ENCODE results near the gene ZNF559. TPM values are rescaled to one million over a fixed set of nuclear protein-coding genes. Genes with fewer than 3 reads are reported as not detected.

The ZNF559 gene
- total RNA-seq, 1 experiment from 2014 or later: 15.1 TPM

DNA sequence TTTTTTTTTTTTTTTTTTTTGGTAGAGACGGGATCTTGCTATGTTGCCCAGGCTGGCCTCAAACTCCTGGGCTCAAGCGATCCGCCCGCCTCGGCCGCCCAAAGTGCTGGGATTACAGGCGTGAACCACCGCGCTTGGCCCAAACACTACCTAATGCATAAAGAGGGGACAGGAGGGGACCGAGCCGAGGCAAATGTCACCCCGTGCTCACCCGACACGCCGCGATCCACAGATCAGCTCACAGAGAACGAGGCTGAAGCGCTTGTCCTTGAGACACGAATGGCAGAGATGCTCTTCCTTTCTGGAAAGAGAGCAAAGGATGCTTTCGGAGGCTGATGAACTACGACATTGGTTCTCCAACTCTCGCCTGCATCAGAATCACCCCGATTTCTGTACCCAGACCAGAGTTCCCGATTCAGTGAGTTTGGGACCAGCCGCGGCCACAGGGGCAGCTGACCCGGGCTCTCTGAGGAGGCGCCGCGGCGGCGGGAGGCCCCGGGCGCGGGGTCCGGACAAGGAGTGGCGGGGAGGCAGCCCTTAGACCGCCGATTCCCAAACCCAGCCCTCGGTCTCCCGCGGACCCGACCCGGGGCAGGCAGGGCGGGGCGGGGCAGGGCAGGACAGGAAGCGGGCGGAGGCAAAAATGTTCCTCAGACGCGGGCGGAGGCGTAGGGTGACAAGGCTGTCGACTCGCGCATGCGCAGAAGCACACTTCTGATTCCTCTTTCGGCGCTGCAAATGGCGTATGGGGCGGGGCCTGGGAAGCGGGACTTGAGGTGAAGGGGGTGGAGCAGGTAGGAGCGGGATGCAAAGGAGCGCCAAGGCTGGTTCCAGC is 14.6 kb upstream of the ZNF559 start, which contains the start of gene ZNF699:
TSS of gene ZNF699 (minus strand) at position 700 of the 835 bp plus-strand sequence. CDS start 4,719 bp downstream, outside the sequence.
- POLR2A ChIA-PET: no interaction called here

DNA sequence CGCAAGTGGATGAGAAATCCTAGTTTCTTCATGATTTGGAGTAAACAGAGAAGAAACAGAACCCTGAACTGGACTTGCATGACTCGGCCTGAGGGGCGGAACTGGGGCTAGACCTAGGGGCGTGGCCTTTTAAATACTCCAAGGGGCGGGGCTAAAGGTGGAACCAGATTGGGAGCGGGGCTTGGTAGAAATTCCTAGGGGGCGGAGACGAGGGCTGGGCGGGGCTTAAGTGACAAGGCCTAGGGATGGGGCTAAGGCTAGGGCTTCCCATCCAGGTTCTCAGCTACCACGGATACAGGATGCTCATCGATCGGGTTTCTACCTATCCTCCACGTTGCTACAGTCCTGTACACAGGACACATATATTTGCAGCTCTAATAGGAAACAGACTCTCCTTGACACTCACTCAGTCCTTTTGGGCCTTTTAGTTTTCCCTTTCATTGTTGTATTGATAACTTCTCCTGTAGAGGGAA is 14.0 kb upstream of the ZNF559 start:
- POLR2A ChIA-PET: no interaction called here
- Mint-ChIP-seq H3K4me3 (peak overlapping the region; percentile 91), H3K9me3 (peaks cover 38% of the 10 kb centered on the region), H3K36me3 (peaks cover 19% of the 10 kb centered on the region), H3K27me3 (ENCODE audit: low read depth) (peaks cover 10% of the 10 kb centered on the region; the same call in 1 of the 2 replicates), H3K27ac (peak overlapping the region; percentile 98), H3K4me1 (no peaks in the 10 kb centered on the region)
- CTCF ChIA-PET: interaction anchor here (0.5 to 1.5 kb wide), 2 partner anchors 125 to 200 kb away, joined by 3 to 4 read pairs; partner anchors contain the start of gene ZNF266
- ATAC-seq (peak; percentile 94), DNase-seq (ENCODE audit: low spot score) (peak; percentile 91)
- no peak for TF ChIP-seq FOXJ3 (CRISPR knock-in tag; IDR thresholded peaks at IDR 0.05; ENCODE audit: borderline replicate concordance)
- TF ChIP-seq SMAD4 (CRISPR knock-in tag; IDR thresholded peaks at IDR 0.05): no peak
- TF ChIP-seq, protein P1, sequence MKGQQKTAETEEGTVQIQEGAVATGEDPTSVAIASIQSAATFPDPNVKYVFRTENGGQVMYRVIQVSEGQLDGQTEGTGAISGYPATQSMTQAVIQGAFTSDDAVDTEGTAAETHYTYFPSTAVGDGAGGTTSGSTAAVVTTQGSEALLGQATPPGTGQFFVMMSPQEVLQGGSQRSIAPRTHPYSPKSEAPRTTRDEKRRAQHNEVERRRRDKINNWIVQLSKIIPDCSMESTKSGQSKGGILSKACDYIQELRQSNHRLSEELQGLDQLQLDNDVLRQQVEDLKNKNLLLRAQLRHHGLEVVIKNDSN (CRISPR knock-in tag; IDR thresholded peaks at IDR 0.05): no peak
- TF ChIP-seq KAT7 (CRISPR knock-in tag; IDR thresholded peaks at IDR 0.05; ENCODE audit: borderline replicate concordance): no peak
- no peak for TF ChIP-seq NFATC4 (CRISPR knock-in tag; IDR thresholded peaks at IDR 0.05)
- TF ChIP-seq, protein P2, sequence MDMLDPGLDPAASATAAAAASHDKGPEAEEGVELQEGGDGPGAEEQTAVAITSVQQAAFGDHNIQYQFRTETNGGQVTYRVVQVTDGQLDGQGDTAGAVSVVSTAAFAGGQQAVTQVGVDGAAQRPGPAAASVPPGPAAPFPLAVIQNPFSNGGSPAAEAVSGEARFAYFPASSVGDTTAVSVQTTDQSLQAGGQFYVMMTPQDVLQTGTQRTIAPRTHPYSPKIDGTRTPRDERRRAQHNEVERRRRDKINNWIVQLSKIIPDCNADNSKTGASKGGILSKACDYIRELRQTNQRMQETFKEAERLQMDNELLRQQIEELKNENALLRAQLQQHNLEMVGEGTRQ (CRISPR knock-in tag; IDR thresholded peaks at IDR 0.05): no peak
- TF ChIP-seq, protein P3, sequence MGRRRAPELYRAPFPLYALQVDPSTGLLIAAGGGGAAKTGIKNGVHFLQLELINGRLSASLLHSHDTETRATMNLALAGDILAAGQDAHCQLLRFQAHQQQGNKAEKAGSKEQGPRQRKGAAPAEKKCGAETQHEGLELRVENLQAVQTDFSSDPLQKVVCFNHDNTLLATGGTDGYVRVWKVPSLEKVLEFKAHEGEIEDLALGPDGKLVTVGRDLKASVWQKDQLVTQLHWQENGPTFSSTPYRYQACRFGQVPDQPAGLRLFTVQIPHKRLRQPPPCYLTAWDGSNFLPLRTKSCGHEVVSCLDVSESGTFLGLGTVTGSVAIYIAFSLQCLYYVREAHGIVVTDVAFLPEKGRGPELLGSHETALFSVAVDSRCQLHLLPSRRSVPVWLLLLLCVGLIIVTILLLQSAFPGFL (CRISPR knock-in tag; IDR thresholded peaks at IDR 0.05; ENCODE audit: borderline replicate concordance): no peak
- TF ChIP-seq CREB1 (CRISPR knock-in tag; IDR thresholded peaks at IDR 0.05): no peak
- no peak for TF ChIP-seq OVOL2 (CRISPR knock-in tag; IDR thresholded peaks at IDR 0.05; ENCODE audit: borderline replicate concordance)
- no peak for TF ChIP-seq ATF1 (CRISPR knock-in tag; IDR thresholded peaks at IDR 0.05)
- no peak for TF ChIP-seq JAZF1 (CRISPR knock-in tag; IDR thresholded peaks at IDR 0.05)
- TF ChIP-seq, protein P4, sequence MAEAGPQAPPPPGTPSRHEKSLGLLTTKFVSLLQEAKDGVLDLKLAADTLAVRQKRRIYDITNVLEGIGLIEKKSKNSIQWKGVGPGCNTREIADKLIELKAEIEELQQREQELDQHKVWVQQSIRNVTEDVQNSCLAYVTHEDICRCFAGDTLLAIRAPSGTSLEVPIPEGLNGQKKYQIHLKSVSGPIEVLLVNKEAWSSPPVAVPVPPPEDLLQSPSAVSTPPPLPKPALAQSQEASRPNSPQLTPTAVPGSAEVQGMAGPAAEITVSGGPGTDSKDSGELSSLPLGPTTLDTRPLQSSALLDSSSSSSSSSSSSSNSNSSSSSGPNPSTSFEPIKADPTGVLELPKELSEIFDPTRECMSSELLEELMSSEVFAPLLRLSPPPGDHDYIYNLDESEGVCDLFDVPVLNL (CRISPR knock-in tag; IDR thresholded peaks at IDR 0.05; ENCODE audit: borderline replicate concordance, low read depth): no peak
- no peak for TF ChIP-seq ZNF396 (CRISPR knock-in tag; IDR thresholded peaks at IDR 0.05; ENCODE audit: borderline replicate concordance)
- TF ChIP-seq, protein P5, sequence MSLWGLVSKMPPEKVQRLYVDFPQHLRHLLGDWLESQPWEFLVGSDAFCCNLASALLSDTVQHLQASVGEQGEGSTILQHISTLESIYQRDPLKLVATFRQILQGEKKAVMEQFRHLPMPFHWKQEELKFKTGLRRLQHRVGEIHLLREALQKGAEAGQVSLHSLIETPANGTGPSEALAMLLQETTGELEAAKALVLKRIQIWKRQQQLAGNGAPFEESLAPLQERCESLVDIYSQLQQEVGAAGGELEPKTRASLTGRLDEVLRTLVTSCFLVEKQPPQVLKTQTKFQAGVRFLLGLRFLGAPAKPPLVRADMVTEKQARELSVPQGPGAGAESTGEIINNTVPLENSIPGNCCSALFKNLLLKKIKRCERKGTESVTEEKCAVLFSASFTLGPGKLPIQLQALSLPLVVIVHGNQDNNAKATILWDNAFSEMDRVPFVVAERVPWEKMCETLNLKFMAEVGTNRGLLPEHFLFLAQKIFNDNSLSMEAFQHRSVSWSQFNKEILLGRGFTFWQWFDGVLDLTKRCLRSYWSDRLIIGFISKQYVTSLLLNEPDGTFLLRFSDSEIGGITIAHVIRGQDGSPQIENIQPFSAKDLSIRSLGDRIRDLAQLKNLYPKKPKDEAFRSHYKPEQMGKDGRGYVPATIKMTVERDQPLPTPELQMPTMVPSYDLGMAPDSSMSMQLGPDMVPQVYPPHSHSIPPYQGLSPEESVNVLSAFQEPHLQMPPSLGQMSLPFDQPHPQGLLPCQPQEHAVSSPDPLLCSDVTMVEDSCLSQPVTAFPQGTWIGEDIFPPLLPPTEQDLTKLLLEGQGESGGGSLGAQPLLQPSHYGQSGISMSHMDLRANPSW (CRISPR knock-in tag; conservative IDR thresholded peaks at IDR 0.05; ENCODE audit: low read depth): no peak
- no peak for TF ChIP-seq RORB (CRISPR knock-in tag; IDR thresholded peaks at IDR 0.05)
- no peak for TF ChIP-seq ZNF263 (CRISPR knock-in tag; IDR thresholded peaks at IDR 0.05; ENCODE audit: low read depth)
- TF ChIP-seq, protein P6, sequence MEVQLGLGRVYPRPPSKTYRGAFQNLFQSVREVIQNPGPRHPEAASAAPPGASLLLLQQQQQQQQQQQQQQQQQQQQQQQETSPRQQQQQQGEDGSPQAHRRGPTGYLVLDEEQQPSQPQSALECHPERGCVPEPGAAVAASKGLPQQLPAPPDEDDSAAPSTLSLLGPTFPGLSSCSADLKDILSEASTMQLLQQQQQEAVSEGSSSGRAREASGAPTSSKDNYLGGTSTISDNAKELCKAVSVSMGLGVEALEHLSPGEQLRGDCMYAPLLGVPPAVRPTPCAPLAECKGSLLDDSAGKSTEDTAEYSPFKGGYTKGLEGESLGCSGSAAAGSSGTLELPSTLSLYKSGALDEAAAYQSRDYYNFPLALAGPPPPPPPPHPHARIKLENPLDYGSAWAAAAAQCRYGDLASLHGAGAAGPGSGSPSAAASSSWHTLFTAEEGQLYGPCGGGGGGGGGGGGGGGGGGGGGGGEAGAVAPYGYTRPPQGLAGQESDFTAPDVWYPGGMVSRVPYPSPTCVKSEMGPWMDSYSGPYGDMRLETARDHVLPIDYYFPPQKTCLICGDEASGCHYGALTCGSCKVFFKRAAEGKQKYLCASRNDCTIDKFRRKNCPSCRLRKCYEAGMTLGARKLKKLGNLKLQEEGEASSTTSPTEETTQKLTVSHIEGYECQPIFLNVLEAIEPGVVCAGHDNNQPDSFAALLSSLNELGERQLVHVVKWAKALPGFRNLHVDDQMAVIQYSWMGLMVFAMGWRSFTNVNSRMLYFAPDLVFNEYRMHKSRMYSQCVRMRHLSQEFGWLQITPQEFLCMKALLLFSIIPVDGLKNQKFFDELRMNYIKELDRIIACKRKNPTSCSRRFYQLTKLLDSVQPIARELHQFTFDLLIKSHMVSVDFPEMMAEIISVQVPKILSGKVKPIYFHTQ (CRISPR knock-in tag; IDR thresholded peaks at IDR 0.05): no peak
- TF ChIP-seq ZNF416 (CRISPR knock-in tag; IDR thresholded peaks at IDR 0.05): no peak
- TF ChIP-seq IRF2 (CRISPR knock-in tag; IDR thresholded peaks at IDR 0.05; ENCODE audit: borderline replicate concordance, low read depth): no peak

More for the DNA sequence above, 14.6 kb upstream of the ZNF559 start, which contains the start of gene ZNF699:
- CTCF ChIA-PET: interaction anchor here (0.7 to 1.5 kb wide), 2 partner anchors 122 to 126 kb away, joined by 4 to 5 read pairs; partner anchors contain the start of gene ZNF266
- Mint-ChIP-seq H3K4me1 (no peaks in the 10 kb centered on the region), H3K36me3 (peaks cover 21% of the 10 kb centered on the region), H3K4me3 (peak within 1 kb of the TSS; percentile 91), H3K9me3 (peaks cover 35% of the 10 kb centered on the region), H3K27ac (peak within 1 kb of the TSS; percentile 98), H3K27me3 (ENCODE audit: low read depth) (peaks cover 10% of the 10 kb centered on the region; the same call in 1 of the 2 replicates)
- TF ChIP-seq, protein P7, sequence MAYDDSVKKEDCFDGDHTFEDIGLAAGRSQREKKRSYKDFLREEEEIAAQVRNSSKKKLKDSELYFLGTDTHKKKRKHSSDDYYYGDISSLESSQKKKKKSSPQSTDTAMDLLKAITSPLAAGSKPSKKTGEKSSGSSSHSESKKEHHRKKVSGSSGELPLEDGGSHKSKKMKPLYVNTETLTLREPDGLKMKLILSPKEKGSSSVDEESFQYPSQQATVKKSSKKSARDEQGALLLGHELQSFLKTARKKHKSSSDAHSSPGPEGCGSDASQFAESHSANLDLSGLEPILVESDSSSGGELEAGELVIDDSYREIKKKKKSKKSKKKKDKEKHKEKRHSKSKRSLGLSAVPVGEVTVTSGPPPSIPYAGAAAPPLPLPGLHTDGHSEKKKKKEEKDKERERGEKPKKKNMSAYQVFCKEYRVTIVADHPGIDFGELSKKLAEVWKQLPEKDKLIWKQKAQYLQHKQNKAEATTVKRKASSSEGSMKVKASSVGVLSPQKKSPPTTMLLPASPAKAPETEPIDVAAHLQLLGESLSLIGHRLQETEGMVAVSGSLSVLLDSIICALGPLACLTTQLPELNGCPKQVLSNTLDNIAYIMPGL (CRISPR knock-in tag; IDR thresholded peaks at IDR 0.05): no peak
- TF ChIP-seq FOXJ3 (CRISPR knock-in tag; IDR thresholded peaks at IDR 0.05; ENCODE audit: borderline replicate concordance) (no peak), ZNF121 (CRISPR knock-in tag; IDR thresholded peaks at IDR 0.05) (peak; percentile 80; the same call in 1 of the 2 replicates)
- DNase-seq (ENCODE audit: low spot score) (peak; percentile 96), ATAC-seq (peak; percentile 88)

Data from WTC11 (cell line).